GM18517 (cell line): ENCODE results near the gene HERC5.
A peak's percentile ranks its signal among the peaks of the same experiment; 100 is the strongest.
"Not testable (repeated sequence)": the region's sequence is repeated elsewhere in the genome, so short reads cannot be mapped to it uniquely, and the experiment has no call there.

Experiments used
- ATAC-seq: cut with Tn5 transposase; IDR thresholded peaks from one replicate; pipeline ENCODE4 v1.9.1; 2021; ENCODE audit warnings: mild to moderate bottlenecking, moderate library complexity; ENCODE audit not compliant: unreplicated experiment

The HERC5 gene

DNA sequence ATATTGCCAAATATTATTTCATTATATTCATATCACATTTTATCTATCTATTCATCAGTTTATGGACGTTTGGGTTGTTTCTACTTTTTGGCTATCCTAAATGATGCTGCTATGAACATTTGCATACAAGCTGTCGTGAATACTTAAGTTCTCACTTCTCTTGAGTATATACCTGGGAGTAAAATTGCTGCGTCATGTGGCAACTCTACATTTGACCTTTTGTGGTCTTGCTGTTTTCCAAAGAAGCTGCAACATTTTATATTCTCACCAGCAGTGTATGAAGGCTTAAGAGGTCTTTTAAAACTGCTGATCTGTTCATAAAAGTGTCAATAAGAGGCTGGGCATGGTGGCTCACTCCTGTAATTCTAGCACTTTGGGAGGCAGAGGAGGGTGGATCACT is 60.9 kb downstream of the HERC5 start:
- no peak for ATAC-seq

GRCh38 chr4:88518911-88519310 is 62.0 kb downstream of the HERC5 start:
- ATAC-seq: no peak

DNA sequence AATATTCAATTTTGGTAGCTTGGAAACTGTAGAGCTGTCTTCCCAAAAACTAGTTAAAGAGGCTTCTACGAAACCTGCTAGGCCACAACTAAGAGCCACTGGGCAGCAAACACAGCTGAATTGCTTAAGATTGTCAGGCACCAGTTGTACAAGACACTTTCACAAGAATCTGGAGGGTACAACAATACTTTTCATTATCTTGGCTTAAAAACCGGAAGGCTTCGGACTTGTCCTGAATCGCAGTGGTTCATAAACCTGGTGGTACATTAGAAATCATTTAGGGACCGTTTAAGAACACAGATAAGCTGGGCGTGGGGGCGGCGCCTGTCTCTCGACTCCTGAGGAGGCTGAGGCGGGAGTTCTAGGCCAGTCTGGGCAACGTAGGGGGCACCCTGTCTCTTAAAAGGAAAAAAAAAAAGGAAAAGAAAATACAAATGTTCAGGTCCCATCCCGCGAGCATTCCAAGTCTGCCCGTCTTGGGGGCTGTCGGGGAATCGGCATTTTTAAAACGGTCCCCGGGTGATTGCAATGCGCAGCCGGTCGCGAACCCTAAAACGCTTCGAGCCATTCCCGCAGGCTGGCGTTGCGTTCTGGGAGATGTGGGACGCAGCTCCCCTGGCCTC is 65.9 kb downstream of the HERC5 start:
- no peak for ATAC-seq

- ATAC-seq: peak; percentile 65
Observed at GRCh38 chr4:88523325-88524129, 66.6 kb downstream of the HERC5 start, which contains the start of gene PYURF. Gene PYURF (minus strand): TSS chr4:88523776. CDS start chr4:88523700, 76 bp downstream.

GRCh38 chr4:88524171-88524570 is 67.3 kb downstream of the HERC5 start:
- ATAC-seq: no peak

DNA sequence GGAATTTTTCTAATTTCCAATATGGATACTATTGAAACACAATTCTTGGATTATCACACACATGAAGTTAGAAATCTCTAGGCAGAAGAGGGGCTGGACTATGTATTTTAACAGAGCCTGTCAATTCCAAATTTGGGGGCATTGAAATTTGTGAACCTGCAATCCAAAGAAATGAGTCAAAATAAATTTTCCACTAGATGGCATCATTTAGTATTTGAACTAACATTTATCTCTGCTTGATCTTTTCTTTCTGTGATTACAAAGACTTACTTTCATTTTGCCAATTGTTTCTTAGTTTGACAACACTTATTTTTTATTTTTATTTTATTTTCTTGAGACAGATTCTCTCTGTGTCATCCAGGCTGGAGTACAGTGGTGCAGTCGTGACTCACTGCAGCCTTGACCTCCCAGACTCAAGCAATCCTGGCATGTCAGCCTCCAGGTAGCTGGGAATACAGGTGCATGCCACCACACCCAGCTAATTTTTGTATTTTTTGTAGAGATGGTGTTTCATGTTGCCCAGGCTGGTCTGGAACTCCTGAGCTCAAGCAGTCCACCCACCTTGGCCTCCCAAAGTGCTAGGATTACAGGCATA is 69.4 kb downstream of the HERC5 start:
- ATAC-seq: no peak

GRCh38 chr4:88527787-88528186 is 70.9 kb downstream of the HERC5 start:
- peak; percentile 74 for ATAC-seq

DNA sequence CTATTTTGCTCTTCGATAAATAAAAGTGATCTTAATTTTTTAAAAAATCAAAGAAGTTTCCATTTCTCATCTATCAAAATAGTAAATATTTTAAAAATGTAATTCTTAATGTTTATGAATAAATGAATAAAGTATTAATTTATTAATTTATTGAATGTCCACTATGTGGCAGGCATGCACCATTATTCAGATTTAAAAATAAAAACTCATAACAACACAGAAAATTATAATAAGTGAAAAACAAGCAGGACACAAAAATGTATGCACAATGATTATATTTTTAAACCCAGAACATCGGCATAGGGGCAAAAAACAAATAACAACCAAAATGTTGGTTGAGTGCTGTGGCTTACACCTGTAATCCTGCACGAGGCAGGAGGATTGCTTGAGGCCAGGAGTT is 71.9 kb downstream of the HERC5 start:
- ATAC-seq: no peak

DNA sequence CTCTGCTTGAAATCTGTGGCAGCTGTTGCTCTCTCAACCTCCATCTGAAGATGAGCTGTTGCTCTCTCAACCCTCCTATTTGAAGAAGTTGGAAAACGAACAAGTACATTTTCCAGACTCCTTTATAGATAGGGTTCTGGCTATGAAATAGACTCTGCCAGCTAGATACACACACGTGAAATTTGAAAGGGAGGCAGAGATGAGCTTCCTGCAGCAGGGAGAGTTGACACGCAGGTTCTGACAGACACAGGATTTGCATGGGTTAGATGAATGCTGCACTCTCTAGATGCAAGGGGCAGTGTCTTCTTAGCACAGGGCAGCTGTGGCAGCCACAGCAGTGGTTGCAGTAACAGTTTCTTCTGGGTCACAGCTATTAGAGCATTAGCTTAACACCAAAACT is 74.6 kb downstream of the HERC5 start:
- no peak for ATAC-seq

DNA sequence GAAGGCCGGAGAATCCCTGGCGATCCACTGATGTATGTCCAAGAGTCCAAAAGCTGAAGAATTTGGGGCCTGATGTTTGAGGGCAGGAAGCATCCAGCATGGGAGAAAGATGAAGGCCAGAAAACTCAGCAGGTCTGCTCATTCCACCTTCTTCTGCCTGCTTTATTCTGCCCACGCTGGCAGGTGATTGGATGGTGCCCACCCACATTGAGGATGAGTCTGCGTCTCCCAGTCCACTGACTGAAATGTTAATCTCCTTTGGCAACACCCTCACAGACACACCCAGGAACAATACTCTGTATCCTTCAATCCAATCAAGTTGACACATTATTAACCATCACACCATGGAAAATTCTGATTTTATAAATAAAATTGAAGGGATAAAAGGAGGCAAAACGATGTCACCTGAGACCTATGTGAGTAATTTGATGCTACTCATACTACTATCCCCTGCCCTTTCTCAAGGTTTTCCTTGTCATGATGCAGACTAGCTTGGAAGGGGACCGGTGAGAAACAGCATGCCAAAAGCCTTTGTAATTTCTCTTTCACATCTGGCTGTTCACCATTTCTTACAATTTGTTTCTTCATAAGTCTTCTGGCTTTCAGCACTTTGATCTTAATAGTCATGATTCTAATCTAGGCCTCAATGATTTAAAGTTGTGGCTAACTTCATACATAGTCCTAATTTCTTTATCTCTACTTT is 76.3 kb downstream of the HERC5 start:
- ATAC-seq: no peak

DNA sequence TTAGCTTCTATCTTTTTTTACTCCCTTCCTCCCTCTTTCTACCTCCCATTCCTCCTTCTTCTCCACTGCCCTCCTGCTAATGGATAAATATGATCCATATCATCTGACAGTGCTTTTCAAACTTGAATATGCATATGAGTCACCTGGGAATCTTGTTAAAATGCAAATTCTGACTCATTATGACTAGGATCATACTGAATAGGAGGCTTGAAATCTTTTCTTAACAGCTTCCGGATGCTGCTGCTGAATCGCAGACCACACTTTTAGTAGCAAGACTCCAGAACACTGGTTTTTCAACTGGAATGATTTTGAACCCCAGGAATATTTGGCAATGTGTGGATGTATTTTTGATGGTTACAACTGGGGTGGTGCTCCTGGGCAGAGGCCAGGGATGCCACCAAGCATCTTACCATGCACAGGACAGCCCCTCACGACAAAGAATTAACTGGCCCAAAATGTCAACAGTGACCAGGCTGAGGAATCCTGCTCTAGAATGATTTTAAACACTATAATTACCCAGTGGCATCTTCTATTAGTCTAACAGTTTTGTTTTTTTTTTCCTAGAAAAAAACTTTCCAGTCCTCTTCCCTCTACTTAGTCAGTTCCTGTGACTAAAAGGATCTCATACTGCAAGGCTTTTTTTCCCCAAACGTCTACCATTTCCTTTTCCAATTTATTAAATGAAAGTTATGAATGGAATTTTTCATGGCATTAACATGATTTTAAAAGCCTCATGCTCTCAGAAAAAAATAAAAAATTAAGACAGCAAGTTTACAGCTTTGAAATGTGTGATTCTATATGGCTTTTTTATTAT is 77.2 kb downstream of the HERC5 start:
- no peak for ATAC-seq

- ATAC-seq: no peak
Observed at GRCh38 chr4:88535090-88535755, 78.3 kb downstream of the HERC5 start.

- no peak for ATAC-seq
Observed at GRCh38 chr4:88537709-88538108, 80.8 kb downstream of the HERC5 start.

DNA sequence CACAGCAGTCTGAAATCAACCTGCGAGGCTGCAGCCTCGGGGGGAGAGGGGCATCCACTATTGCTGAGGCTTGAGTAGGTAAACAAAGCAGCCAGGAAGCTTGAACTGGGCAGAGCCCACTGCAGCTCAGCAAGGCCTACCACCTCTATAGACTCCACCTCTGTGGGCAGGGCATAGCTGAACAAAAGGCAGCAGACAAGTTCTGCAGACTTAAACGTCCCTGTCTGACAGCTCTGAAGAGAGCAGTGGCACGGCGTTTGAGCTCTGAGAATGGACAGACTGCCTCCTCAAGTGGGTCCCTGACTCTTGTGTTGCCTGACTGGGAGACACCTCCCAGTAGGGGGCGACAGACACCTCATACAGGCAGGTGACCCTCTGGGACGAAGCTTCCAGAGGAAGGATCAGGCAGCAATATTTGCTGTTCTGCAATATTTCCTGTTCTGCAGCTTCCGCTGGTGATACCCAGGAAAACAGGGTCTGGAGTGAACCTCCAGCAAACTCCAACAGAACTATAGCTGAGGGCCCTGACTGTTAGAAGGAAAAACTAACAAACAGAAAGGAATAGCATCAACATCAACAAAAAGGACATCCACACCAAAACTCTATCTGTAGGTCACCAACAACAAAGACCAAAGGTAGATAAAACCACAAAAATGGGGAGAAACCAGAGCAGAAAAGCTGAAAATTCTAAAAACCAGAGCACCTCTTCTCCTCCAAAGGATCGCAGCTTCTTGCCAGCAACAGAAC is 82.6 kb downstream of the HERC5 start:
- ATAC-seq: not testable (repeated sequence)

DNA sequence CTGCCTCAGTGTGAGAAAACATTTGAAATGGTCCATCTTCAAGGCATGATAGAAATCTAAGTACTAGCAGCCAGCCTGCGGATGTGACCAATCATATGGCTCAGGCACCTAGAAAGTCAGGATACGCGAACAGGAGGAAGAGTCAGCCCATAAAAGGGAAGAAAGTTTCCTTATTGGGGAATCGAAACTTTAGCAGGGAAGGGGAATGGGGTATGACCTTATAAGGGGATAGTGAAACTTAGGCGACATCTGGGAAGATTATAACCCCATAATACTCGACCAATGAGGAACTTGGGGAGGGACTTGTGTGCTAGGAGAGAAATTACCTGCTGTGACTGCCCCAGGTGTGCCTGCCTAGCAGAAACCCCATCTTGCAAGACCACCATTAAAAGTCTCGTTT is 92.9 kb downstream of the HERC5 start:
- no peak for ATAC-seq
